SK-N-SH (cell line): ENCODE measurements around the gene ARHGEF37.

Experiments
- CTCF ChIP-seq: fragments of 200-600 bp; sonication (generic); IDR thresholded peaks from 2 replicates; pipeline ENCODE4 v1.6.1; 2017; ENCODE audit warnings: antibody characterized with exemption, mild to moderate bottlenecking, moderate library complexity
- FOXM1 ChIP-seq: IDR thresholded peaks from 2 replicates; pipeline ENCODE4 v1.4.0; 2012; ENCODE audit warnings: low read depth, mild to moderate bottlenecking
- TAF1 ChIP-seq: IDR thresholded peaks from 2 replicates; pipeline ENCODE4 v1.6.1; 2012; ENCODE audit warnings: low read depth, mild to moderate bottlenecking, low read length, moderate library complexity, borderline replicate concordance

DNA sequence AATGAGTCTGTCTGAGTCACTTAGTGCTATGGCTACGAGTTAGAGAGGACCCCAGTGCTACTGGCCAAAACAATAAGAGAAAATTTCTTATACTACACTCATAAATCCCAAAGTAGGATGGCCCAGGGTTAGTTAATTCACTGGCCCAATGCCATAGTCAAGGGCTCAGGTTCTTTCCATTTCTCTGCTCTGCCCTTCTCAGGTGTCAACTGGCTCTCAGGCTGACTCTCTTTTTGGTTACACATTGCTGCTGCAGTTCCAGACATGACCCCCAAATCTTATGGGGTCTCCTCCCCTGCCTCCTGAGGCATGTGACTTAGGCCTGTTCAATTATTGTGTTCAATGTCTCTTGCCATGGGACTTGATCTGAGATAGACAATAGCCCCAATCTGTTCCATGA, 70.4 kb downstream of the ARHGEF37 start:
- TF ChIP-seq CTCF (no peak), FOXM1 (no peak), TAF1 (no peak)
